H1 (cell line): ENCODE measurements around the gene MELTF.

Experiments used
- EP300 ChIP-seq, 2 experiments: IDR thresholded peaks; 1 replicate in 1 of 2; 2 replicates in 1 of 2; pipeline ENCODE4 v1.6.1; 2011 to 2012; ENCODE audit warnings: low read depth in 2 of 2, low read length in 2 of 2, mild to moderate bottlenecking in 2 of 2, borderline replicate concordance in 1 of 2, inconsistent platforms in 1 of 2, moderate library complexity in 1 of 2
- RBBP5 ChIP-seq: IDR thresholded peaks from 2 replicates; pipeline ENCODE4 v1.7.1; 2012; ENCODE audit warnings: low read depth, mild to moderate bottlenecking, inconsistent platforms, low read length, moderate library complexity, borderline replicate concordance
- RFX5 ChIP-seq: IDR thresholded peaks from 2 replicates; pipeline ENCODE4 v1.6.1; 2011; ENCODE audit warnings: low read depth, low read length, improper control_type of control experiment, borderline replicate concordance
- SP1 ChIP-seq: IDR thresholded peaks from 2 replicates; pipeline ENCODE4 v1.6.1; 2011; ENCODE audit warnings: low read depth, low read length
- TF ChIP-seq, protein P1 (sequence below): IDR thresholded peaks from 2 replicates; pipeline ENCODE4 v1.6.1; 2012; ENCODE audit warnings: inconsistent platforms
- TF ChIP-seq, protein P2 (sequence below), 3 experiments: IDR thresholded peaks; 1 replicate in 2 of 3; 2 replicates in 1 of 3; pipeline versions ENCODE4 v1.5.1 to v1.6.1; 2011; ENCODE audit warnings: low read length in 3 of 3, mild to moderate bottlenecking in 3 of 3, inconsistent platforms in 2 of 3, low read depth in 1 of 3, moderate library complexity in 1 of 3; ENCODE audit not compliant: insufficient read depth in 1 of 3; ENCODE audit errors: control extremely low read depth in 1 of 3

DNA sequence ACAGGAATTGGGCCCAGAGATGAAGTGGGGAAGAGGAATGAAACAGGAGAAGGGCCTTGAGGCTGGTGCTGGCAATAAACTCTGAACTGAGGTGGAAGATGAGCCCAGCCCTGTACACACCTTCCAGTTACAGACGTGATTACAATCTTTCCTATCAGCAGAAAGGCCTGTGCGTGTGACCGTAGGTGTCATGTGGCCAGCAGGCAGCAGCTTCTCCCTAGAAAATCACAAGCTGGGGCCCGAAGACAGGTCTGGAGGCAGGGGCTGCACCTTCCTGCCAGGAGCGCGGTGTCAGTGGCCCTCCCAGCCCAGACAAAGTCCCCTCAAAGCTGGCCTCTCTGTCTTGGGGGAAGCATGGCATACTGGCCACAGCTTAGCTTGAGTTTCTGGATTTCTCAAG is 44.3 kb downstream of the MELTF start:
- no peak for TF ChIP-seq RFX5
- TF ChIP-seq, protein P1, sequence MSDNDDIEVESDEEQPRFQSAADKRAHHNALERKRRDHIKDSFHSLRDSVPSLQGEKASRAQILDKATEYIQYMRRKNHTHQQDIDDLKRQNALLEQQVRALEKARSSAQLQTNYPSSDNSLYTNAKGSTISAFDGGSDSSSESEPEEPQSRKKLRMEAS: no peak
- TF ChIP-seq, protein P2, sequence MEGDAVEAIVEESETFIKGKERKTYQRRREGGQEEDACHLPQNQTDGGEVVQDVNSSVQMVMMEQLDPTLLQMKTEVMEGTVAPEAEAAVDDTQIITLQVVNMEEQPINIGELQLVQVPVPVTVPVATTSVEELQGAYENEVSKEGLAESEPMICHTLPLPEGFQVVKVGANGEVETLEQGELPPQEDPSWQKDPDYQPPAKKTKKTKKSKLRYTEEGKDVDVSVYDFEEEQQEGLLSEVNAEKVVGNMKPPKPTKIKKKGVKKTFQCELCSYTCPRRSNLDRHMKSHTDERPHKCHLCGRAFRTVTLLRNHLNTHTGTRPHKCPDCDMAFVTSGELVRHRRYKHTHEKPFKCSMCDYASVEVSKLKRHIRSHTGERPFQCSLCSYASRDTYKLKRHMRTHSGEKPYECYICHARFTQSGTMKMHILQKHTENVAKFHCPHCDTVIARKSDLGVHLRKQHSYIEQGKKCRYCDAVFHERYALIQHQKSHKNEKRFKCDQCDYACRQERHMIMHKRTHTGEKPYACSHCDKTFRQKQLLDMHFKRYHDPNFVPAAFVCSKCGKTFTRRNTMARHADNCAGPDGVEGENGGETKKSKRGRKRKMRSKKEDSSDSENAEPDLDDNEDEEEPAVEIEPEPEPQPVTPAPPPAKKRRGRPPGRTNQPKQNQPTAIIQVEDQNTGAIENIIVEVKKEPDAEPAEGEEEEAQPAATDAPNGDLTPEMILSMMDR (IDR thresholded peaks at IDR 0.05; ENCODE audit: control extremely low read depth in 1 of 3, insufficient read depth in 1 of 3, low read depth in 1 of 3, low read length in 3 of 3): no peak
- TF ChIP-seq RBBP5: no peak
- TF ChIP-seq EP300 (IDR thresholded peaks at IDR 0.05; ENCODE audit: borderline replicate concordance in 1 of 2, low read depth in 2 of 2, low read length in 2 of 2): no peak
- no peak for TF ChIP-seq SP1
